Keratinocyte (primary cell): ENCODE measurements around the gene GAPVD1. TPM values are rescaled to one million over a fixed set of nuclear protein-coding genes. Genes with fewer than 3 reads are reported as not detected.

Experiments
- DNase-seq: peaks from one replicate; pipeline ENCODE4 v3.0.0-alpha.2; 2011; ENCODE audit warnings: low read depth, missing footprints, low spot score
- FAIRE-seq: peaks from 2 replicates; lab custom pipeline; 2011; peaks lifted over from hg19 to GRCh38; lab: Jason Lieb, UNC
- H2AFZ ChIP-seq: 2 replicates; pipeline ENCODE4 v1.6.0; 2012; ENCODE audit warnings: low read length, control low read depth, inconsistent platforms; ENCODE audit not compliant: control insufficient read depth
- H3K27ac ChIP-seq: 2 replicates; pipeline ENCODE4 v1.5.1; 2011; ENCODE audit warnings: low read length; ENCODE audit not compliant: control insufficient read depth, insufficient read depth
- H3K27me3 ChIP-seq: 3 replicates; pipeline ENCODE4 v1.6.0; 2011; ENCODE audit warnings: low read length; ENCODE audit not compliant: control insufficient read depth, insufficient read depth; ENCODE audit errors: extremely low read depth
- H3K36me3 ChIP-seq, 2 experiments: 2 replicates in 1 of 2; 3 replicates in 1 of 2; pipeline ENCODE4 v1.5.1; 2011; ENCODE audit warnings: low read length in 2 of 2, mild to moderate bottlenecking in 1 of 2; ENCODE audit not compliant: control insufficient read depth in 2 of 2, insufficient read depth in 2 of 2; ENCODE audit errors: extremely low read depth in 1 of 2
- H3K4me1 ChIP-seq: 3 replicates; pipeline ENCODE4 v1.5.1; 2011; ENCODE audit warnings: low read length; ENCODE audit not compliant: control insufficient read depth, insufficient read depth; ENCODE audit errors: extremely low read depth
- H3K4me2 ChIP-seq: 3 replicates; pipeline ENCODE4 v1.6.0; 2011; ENCODE audit warnings: low read depth, low read length; ENCODE audit not compliant: control insufficient read depth, insufficient read depth; ENCODE audit errors: extremely low read depth
- H3K4me3 ChIP-seq, 3 experiments: fragments of 200-600 bp in 1 of 3; sonication (generic) in 1 of 3; 2 replicates in 2 of 3; 3 replicates in 1 of 3; pipeline ENCODE4 v1.5.1; 2011 to 2016; ENCODE audit warnings: low read length in 3 of 3, mild to moderate bottlenecking in 3 of 3, control low read depth in 2 of 3, inconsistent platforms in 1 of 3, low read depth in 1 of 3, mixed read lengths in 1 of 3, mixed run types in 1 of 3, moderate library complexity in 1 of 3; ENCODE audit not compliant: control insufficient read depth in 2 of 3, insufficient read depth in 2 of 3; ENCODE audit errors: extremely low read depth in 1 of 3
- H3K79me2 ChIP-seq: 2 replicates; pipeline ENCODE4 v1.6.0; 2012; ENCODE audit warnings: low read length; ENCODE audit not compliant: control insufficient read depth, insufficient read depth
- H3K9ac ChIP-seq: 3 replicates; pipeline ENCODE4 v1.6.0; 2011; ENCODE audit warnings: low read length; ENCODE audit not compliant: control insufficient read depth, insufficient read depth; ENCODE audit errors: extremely low read depth
- H3K9me1 ChIP-seq: 3 replicates; pipeline ENCODE4 v1.6.0; 2011; ENCODE audit warnings: low read length; ENCODE audit not compliant: control insufficient read depth, insufficient read depth; ENCODE audit errors: extremely low read depth
- H3K9me3 ChIP-seq: 2 replicates; pipeline ENCODE4 v1.5.1; 2012; ENCODE audit warnings: low read depth, low read length; ENCODE audit not compliant: control insufficient read depth
- H4K20me1 ChIP-seq: 3 replicates; pipeline ENCODE4 v1.6.0; 2011; ENCODE audit warnings: low read length; ENCODE audit not compliant: control insufficient read depth, insufficient read depth; ENCODE audit errors: extremely low read depth
- CTCF ChIP-seq, 3 experiments: IDR thresholded peaks in 1 of 3; conservative IDR thresholded peaks in 1 of 3; optimal IDR thresholded peaks in 1 of 3; 2 replicates in 2 of 3; 3 replicates in 1 of 3; pipeline versions ENCODE3 to v1.5.1; 2011; ENCODE audit warnings: low read length in 3 of 3, mild to moderate bottlenecking in 3 of 3, moderate library complexity in 2 of 3, control low read depth in 1 of 3, inconsistent platforms in 1 of 3; ENCODE audit not compliant: insufficient read depth in 2 of 3; ENCODE audit errors: extremely low read depth in 1 of 3
- EZH2 ChIP-seq: IDR thresholded peaks from one replicate; pipeline ENCODE4 v1.6.1; 2012; ENCODE audit warnings: inconsistent platforms, mild to moderate bottlenecking, low read length, moderate library complexity
- dilution Hi-C: fragments of 300-500 bp; cut with MboI; formaldehyde crosslinking; loops from one replicate; pipeline ENCODE4 v1.7.0; 2020; ENCODE audit warnings: low sequenced_read_pairs; ENCODE audit not compliant: extremely low pct_ligation_motif_present
- polyA plus RNA-seq, 5 experiments: library from polyadenylated mRNA; depleted of rRNA in 3 of 5; stranded (reverse) in 3 of 5; stranded (forward) in 1 of 5; unstranded in 1 of 5; fragments of >200 nt; gene quantifications; 1 replicate in 1 of 5; 2 replicates in 3 of 5; 3 replicates in 1 of 5; pipeline versions ENCODE4 v1.2.1 to v1.2.3, GENCODE V29; 2011 to 2012; ENCODE audit warnings: missing spikeins in 2 of 5, low read depth in 1 of 5, low replicate concordance in 1 of 5

The GAPVD1 gene
- polyA plus RNA-seq, 1 donor (not counting 4 experiments of a cell fraction or from before 2014, with no cell fraction given) = 23.2 TPM

DNA sequence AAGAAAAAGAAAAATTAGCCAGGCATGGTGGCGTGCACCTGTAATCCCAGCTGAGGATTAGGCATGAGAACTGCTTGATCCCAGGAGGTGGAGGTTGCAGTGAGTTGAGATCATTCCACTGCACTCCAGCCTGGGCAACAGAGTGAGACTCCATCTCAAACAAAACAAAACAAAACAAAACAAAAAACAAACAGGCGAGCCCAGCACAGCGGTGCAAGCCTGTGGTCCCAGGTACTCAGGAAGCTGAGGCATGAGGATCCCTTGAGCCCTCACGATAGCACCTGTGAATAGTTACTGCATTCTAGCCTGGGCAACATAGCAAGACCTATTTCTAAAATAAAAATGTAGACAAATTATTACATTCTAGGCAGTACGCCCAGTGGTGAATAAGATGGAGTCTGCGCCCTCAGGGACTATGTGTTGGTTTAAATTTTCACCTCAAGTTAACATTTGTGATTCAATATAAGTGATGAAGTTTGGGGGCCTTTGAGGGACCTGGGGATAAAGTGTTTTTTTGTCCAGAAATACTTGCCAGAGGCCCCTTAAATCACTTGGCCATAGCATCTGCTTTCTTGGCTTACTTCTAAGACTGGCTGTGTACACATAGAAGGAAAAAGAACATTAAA, 3.4 kb upstream of the GAPVD1 start:
- TF ChIP-seq CTCF (optimal IDR thresholded peaks at IDR 0.05 in 1 of 3, IDR thresholded peaks at IDR 0.05 in 1 of 3, conservative IDR thresholded peaks at IDR 0.05 in 1 of 3; ENCODE audit: extremely low read depth in 1 of 3, insufficient read depth in 2 of 3, low read length in 3 of 3) (no peak), EZH2 (no peak)

DNA sequence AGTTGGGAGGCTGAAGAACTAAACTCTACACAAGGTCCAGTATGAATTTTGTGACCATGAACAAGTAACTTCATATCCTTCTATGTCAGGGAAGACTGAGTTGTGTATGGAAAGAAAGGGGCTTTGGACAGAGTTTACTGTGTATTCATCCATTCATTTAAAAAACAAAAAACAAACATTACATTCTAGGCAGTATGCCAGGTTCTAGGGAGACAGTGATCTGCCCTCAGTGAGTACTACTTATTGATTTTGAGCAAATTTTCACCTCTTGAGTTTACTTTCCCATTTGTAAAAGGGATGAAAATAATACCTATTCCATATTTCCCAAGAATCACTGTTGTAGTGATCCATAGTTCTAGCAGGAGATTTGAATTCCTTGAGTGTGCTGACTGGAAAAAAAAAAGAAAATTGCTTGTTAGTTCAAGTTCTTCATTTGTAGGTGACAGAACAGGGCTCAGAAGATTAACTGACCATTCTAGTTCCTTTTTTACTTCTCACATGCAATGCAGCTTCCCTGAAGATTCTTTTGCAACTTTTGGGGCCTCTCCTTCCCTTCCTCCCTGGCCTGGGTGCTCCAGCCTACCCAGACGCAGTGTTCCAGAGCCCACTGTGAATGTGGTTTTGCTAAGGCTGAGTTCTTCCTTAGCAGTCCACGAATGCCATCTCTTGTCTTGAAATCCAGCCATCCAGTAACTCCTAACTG, 2.6 kb upstream of the GAPVD1 start:
- H4K20me1 ChIP-seq = no peaks in the 10 kb centered on the region
- H3K9me1 ChIP-seq = no peaks in the 10 kb centered on the region
- FAIRE-seq (no peak), DNase-seq (no peak)
- no peak overlapping the region for H3K4me2 ChIP-seq
- H3K9me3 ChIP-seq = no peaks in the 10 kb centered on the region
- no peak overlapping the region for H3K4me3 ChIP-seq
- H3K79me2 ChIP-seq = peaks cover 24% of the 10 kb centered on the region
- H3K4me1 ChIP-seq = peaks cover 10% of the 10 kb centered on the region
- no peaks in the 10 kb centered on the region for H3K27me3 ChIP-seq
- TF ChIP-seq EZH2 (no peak), CTCF (optimal IDR thresholded peaks at IDR 0.05 in 1 of 3, IDR thresholded peaks at IDR 0.05 in 1 of 3, conservative IDR thresholded peaks at IDR 0.05 in 1 of 3; ENCODE audit: extremely low read depth in 1 of 3, insufficient read depth in 2 of 3, low read length in 3 of 3) (no peak)
- H2AFZ ChIP-seq = no peak overlapping the region
- dilution Hi-C loops = no loop called here
- no peak overlapping the region for H3K27ac ChIP-seq
- H3K36me3 ChIP-seq = no peaks in the 10 kb centered on the region
- no peak overlapping the region for H3K9ac ChIP-seq

More for the DNA sequence above, 3.4 kb upstream of the GAPVD1 start:
- H3K27me3 ChIP-seq = no peaks in the 10 kb centered on the region
- H3K4me2 ChIP-seq = no peak overlapping the region
- peaks cover 10% of the 10 kb centered on the region for H3K4me1 ChIP-seq
- FAIRE-seq (no peak), DNase-seq (no peak)
- H3K9me3 ChIP-seq = no peaks in the 10 kb centered on the region
- dilution Hi-C loops = no loop called here
- no peak overlapping the region for H3K27ac ChIP-seq
- no peaks in the 10 kb centered on the region for H4K20me1 ChIP-seq
- H3K79me2 ChIP-seq = peaks cover 17% of the 10 kb centered on the region
- no peak overlapping the region for H2AFZ ChIP-seq
- no peak overlapping the region for H3K9ac ChIP-seq
- H3K9me1 ChIP-seq = no peaks in the 10 kb centered on the region
- H3K4me3 ChIP-seq = no peak overlapping the region
- no peaks in the 10 kb centered on the region for H3K36me3 ChIP-seq
